ENCODE data around the gene VRTN.

- TF ChIP-seq EZH2 (IDR thresholded peaks at IDR 0.05; ENCODE audit: borderline replicate concordance, insufficient read depth, low read length, poor library complexity, severe bottlenecking) (no peak), EP300 (conservative IDR thresholded peaks at IDR 0.05; ENCODE audit: poor library complexity, severe bottlenecking) (no peak), TAF1 (IDR thresholded peaks at IDR 0.05; ENCODE audit: low read depth) (no peak), POLR2AphosphoS5 (IDR thresholded peaks at IDR 0.05) (no peak), RAD21 (conservative IDR thresholded peaks at IDR 0.05) (no peak)
- TF ChIP-seq, protein P1, sequence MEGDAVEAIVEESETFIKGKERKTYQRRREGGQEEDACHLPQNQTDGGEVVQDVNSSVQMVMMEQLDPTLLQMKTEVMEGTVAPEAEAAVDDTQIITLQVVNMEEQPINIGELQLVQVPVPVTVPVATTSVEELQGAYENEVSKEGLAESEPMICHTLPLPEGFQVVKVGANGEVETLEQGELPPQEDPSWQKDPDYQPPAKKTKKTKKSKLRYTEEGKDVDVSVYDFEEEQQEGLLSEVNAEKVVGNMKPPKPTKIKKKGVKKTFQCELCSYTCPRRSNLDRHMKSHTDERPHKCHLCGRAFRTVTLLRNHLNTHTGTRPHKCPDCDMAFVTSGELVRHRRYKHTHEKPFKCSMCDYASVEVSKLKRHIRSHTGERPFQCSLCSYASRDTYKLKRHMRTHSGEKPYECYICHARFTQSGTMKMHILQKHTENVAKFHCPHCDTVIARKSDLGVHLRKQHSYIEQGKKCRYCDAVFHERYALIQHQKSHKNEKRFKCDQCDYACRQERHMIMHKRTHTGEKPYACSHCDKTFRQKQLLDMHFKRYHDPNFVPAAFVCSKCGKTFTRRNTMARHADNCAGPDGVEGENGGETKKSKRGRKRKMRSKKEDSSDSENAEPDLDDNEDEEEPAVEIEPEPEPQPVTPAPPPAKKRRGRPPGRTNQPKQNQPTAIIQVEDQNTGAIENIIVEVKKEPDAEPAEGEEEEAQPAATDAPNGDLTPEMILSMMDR (IDR thresholded peaks at IDR 0.05; ENCODE audit: poor library complexity, severe bottlenecking) = no peak
These were observed 22.8 kb upstream of the VRTN start for GRCh38 chr14:74325446-74325845.
